Measurements from ENCODE around the gene IQCE. TPM values are rescaled to one million over a fixed set of nuclear protein-coding genes. Genes with fewer than 3 reads are reported as not detected.

Gene IQCE
- total and polyA plus RNA-seq, 4 experiments from 2014 or later: 0.81 to 9.4 (median 5.9) TPM

GRCh38 chr7:2650451-2650850 lies 91.7 kb downstream of the IQCE start:
- Mint-ChIP-seq H3K4me3 (no peak overlapping the region), H3K27me3 (no peaks in the 10 kb centered on the region), H3K27ac (no peak overlapping the region), H3K4me1 (peaks cover 2 to 3% (median 3%) of the 10 kb centered on the region in 4 donors), H3K36me3 (no peaks in the 10 kb centered on the region), H3K9me3 (no peaks in the 10 kb centered on the region)
- H3K27me3 ChIP-seq (ENCODE audit: insufficient read depth, low read length): no peaks in the 10 kb centered on the region
- no peaks in the 10 kb centered on the region for H3K9me3 ChIP-seq (ENCODE audit: control insufficient read depth in 1 of 2, low read length in 2 of 2)
- H3K36me3 ChIP-seq (ENCODE audit: insufficient read depth, low read length): no peaks in the 10 kb centered on the region
- no peak overlapping the region for H3K4me3 ChIP-seq (ENCODE audit: low read length in 2 of 2)
- ChIA-PET POLR2A (ENCODE audit: partially characterized antibody) (no interaction called here), CTCF (ENCODE audit: partially characterized antibody) (no interaction called here)
- H3K4me1 ChIP-seq (ENCODE audit: insufficient read depth, low read length): peaks cover 4% of the 10 kb centered on the region
- no peak for DNase-seq
- H3K27ac ChIP-seq (ENCODE audit: low read depth, low read length): no peak overlapping the region
- intact Hi-C loops (cut with micrococcal nuclease): no loop called here

GRCh38 chr7:2651336-2651735 lies 92.6 kb downstream of the IQCE start:
- Histone ChIP-seq H3K36me3 (ENCODE audit: insufficient read depth, low read length) (no peaks in the 10 kb centered on the region), H3K27ac (ENCODE audit: low read depth, low read length) (no peak overlapping the region), H3K4me3 (ENCODE audit: low read length in 2 of 2) (no peak overlapping the region), H3K9me3 (ENCODE audit: control insufficient read depth in 1 of 2, low read length in 2 of 2) (no peaks in the 10 kb centered on the region), H3K27me3 (ENCODE audit: insufficient read depth, low read length) (no peaks in the 10 kb centered on the region), H3K4me1 (ENCODE audit: insufficient read depth, low read length) (no peaks in the 10 kb centered on the region)
- DNase-seq: no peak
- no peaks in the 10 kb centered on the region for H3K4me1 Mint-ChIP-seq
- no peaks in the 10 kb centered on the region for H3K36me3 Mint-ChIP-seq
- H3K27me3 Mint-ChIP-seq: no peaks in the 10 kb centered on the region
- ChIA-PET POLR2A (ENCODE audit: partially characterized antibody) (no interaction called here), CTCF (ENCODE audit: partially characterized antibody) (no interaction called here)
- intact Hi-C loops (cut with micrococcal nuclease): no loop called here
- no peak overlapping the region for H3K4me3 Mint-ChIP-seq
- H3K27ac Mint-ChIP-seq: no peak overlapping the region
- no peaks in the 10 kb centered on the region for H3K9me3 Mint-ChIP-seq

- Histone ChIP-seq H3K4me3 (ENCODE audit: low read length in 2 of 2) (no peak overlapping the region), H3K9me3 (ENCODE audit: control insufficient read depth in 1 of 2, low read length in 2 of 2) (no peaks in the 10 kb centered on the region), H3K4me1 (ENCODE audit: insufficient read depth, low read length) (no peaks in the 10 kb centered on the region), H3K27ac (ENCODE audit: low read depth, low read length) (no peak overlapping the region), H3K27me3 (ENCODE audit: insufficient read depth, low read length) (no peaks in the 10 kb centered on the region), H3K36me3 (ENCODE audit: insufficient read depth, low read length) (no peaks in the 10 kb centered on the region)
- ChIA-PET POLR2A (ENCODE audit: partially characterized antibody) (interaction anchor here (1.3 kb wide), 1 partner anchor 10 kb away, joined by 4 read pairs; no protein-coding TSS in a partner anchor), CTCF (ENCODE audit: partially characterized antibody) (no interaction called here)
- no peak for DNase-seq
- Mint-ChIP-seq H3K9me3 (no peaks in the 10 kb centered on the region), H3K4me1 (peaks cover 0 to under 1% (median 0%) of the 10 kb centered on the region in 4 donors), H3K27me3 (no peaks in the 10 kb centered on the region), H3K36me3 (peaks cover 0 to 2% of the 10 kb centered on the region in 2 donors), H3K27ac (no peak overlapping the region), H3K4me3 (no peak overlapping the region)
- intact Hi-C loops (cut with micrococcal nuclease): no loop called here
These were observed 93.3 kb downstream of the IQCE start for GRCh38 chr7:2651847-2652735.

GRCh38 chr7:2652736-2653060 lies 93.9 kb downstream of the IQCE start:
- peaks cover 0 to 3% (median 0%) of the 10 kb centered on the region in 4 donors for H3K4me1 Mint-ChIP-seq
- CTCF ChIA-PET (ENCODE audit: partially characterized antibody): no interaction called here
- H3K4me3 Mint-ChIP-seq: no peak overlapping the region
- Histone ChIP-seq H3K4me1 (ENCODE audit: insufficient read depth, low read length) (no peaks in the 10 kb centered on the region), H3K27ac (ENCODE audit: low read depth, low read length) (no peak overlapping the region), H3K9me3 (ENCODE audit: control insufficient read depth in 1 of 2, low read length in 2 of 2) (no peaks in the 10 kb centered on the region), H3K36me3 (ENCODE audit: insufficient read depth, low read length) (no peaks in the 10 kb centered on the region), H3K27me3 (ENCODE audit: insufficient read depth, low read length) (no peaks in the 10 kb centered on the region), H3K4me3 (ENCODE audit: low read length in 2 of 2) (no peak overlapping the region)
- intact Hi-C loops (cut with micrococcal nuclease): no loop called here
- no peaks in the 10 kb centered on the region for H3K27me3 Mint-ChIP-seq
- DNase-seq: no peak
- no peak overlapping the region for H3K27ac Mint-ChIP-seq
- POLR2A ChIA-PET (ENCODE audit: partially characterized antibody): interaction anchor here (1.3 kb wide), 1 partner anchor 11 kb away, joined by 4 read pairs; no protein-coding TSS in a partner anchor
- H3K9me3 Mint-ChIP-seq: no peaks in the 10 kb centered on the region
- peaks cover 0 to 4% of the 10 kb centered on the region in 2 donors for H3K36me3 Mint-ChIP-seq

GRCh38 chr7:2654059-2654458 lies 95.3 kb downstream of the IQCE start:
- Histone ChIP-seq H3K27me3 (ENCODE audit: insufficient read depth, low read length) (no peaks in the 10 kb centered on the region), H3K36me3 (ENCODE audit: insufficient read depth, low read length) (no peaks in the 10 kb centered on the region), H3K4me3 (ENCODE audit: low read length in 2 of 2) (no peak overlapping the region), H3K9me3 (ENCODE audit: control insufficient read depth in 1 of 2, low read length in 2 of 2) (no peaks in the 10 kb centered on the region), H3K27ac (ENCODE audit: low read depth, low read length) (no peak overlapping the region), H3K4me1 (ENCODE audit: insufficient read depth, low read length) (no peaks in the 10 kb centered on the region)
- Mint-ChIP-seq H3K27me3 (no peaks in the 10 kb centered on the region), H3K4me1 (peaks cover 0 to 3% (median 0%) of the 10 kb centered on the region in 4 donors), H3K27ac (no peak overlapping the region), H3K4me3 (no peak overlapping the region), H3K36me3 (peaks cover 0 to 4% of the 10 kb centered on the region in 2 donors), H3K9me3 (no peaks in the 10 kb centered on the region)
- POLR2A ChIA-PET (ENCODE audit: partially characterized antibody): no interaction called here
- intact Hi-C loops (cut with micrococcal nuclease): no loop called here
- CTCF ChIA-PET (ENCODE audit: partially characterized antibody): no interaction called here
- DNase-seq: no peak

- H3K4me1 ChIP-seq (ENCODE audit: insufficient read depth, low read length): no peaks in the 10 kb centered on the region
- no peaks in the 10 kb centered on the region for H3K36me3 ChIP-seq (ENCODE audit: insufficient read depth, low read length)
- H3K27me3 ChIP-seq (ENCODE audit: insufficient read depth, low read length): no peaks in the 10 kb centered on the region
- no peak overlapping the region for H3K4me3 ChIP-seq (ENCODE audit: low read length in 2 of 2)
- Mint-ChIP-seq H3K9me3 (no peaks in the 10 kb centered on the region), H3K36me3 (peaks cover 0 to 4% of the 10 kb centered on the region in 2 donors), H3K27me3 (no peaks in the 10 kb centered on the region), H3K27ac (no peak overlapping the region), H3K4me1 (peaks cover 0 to 3% (median 0%) of the 10 kb centered on the region in 4 donors), H3K4me3 (no peak overlapping the region)
- intact Hi-C loops (cut with micrococcal nuclease): no loop called here
- CTCF ChIA-PET (ENCODE audit: partially characterized antibody): no interaction called here
- H3K27ac ChIP-seq (ENCODE audit: low read depth, low read length): no peak overlapping the region
- POLR2A ChIA-PET (ENCODE audit: partially characterized antibody): no interaction called here
- DNase-seq: no peak
- H3K9me3 ChIP-seq (ENCODE audit: control insufficient read depth in 1 of 2, low read length in 2 of 2): no peaks in the 10 kb centered on the region
These were observed 97.3 kb downstream of the IQCE start for GRCh38 chr7:2655870-2656614.

GRCh38 chr7:2657208-2657607 lies 98.4 kb downstream of the IQCE start:
- no peaks in the 10 kb centered on the region for H3K9me3 ChIP-seq (ENCODE audit: control insufficient read depth in 1 of 2, low read length in 2 of 2)
- no peak overlapping the region for H3K27ac Mint-ChIP-seq
- no peaks in the 10 kb centered on the region for H3K27me3 ChIP-seq (ENCODE audit: insufficient read depth, low read length)
- H3K36me3 ChIP-seq (ENCODE audit: insufficient read depth, low read length): no peaks in the 10 kb centered on the region
- H3K27ac ChIP-seq (ENCODE audit: low read depth, low read length): no peak overlapping the region
- H3K4me1 Mint-ChIP-seq: peaks cover 0 to 3% (median 0%) of the 10 kb centered on the region in 4 donors
- H3K4me3 ChIP-seq (ENCODE audit: low read length in 2 of 2): no peak overlapping the region
- no peaks in the 10 kb centered on the region for H3K9me3 Mint-ChIP-seq
- no peak overlapping the region for H3K4me3 Mint-ChIP-seq
- POLR2A ChIA-PET (ENCODE audit: partially characterized antibody): no interaction called here
- H3K36me3 Mint-ChIP-seq: peaks cover 0 to 4% of the 10 kb centered on the region in 2 donors
- intact Hi-C loops (cut with micrococcal nuclease): no loop called here
- H3K27me3 Mint-ChIP-seq: no peaks in the 10 kb centered on the region
- no peaks in the 10 kb centered on the region for H3K4me1 ChIP-seq (ENCODE audit: insufficient read depth, low read length)
- DNase-seq: no peak
- CTCF ChIA-PET (ENCODE audit: partially characterized antibody): no interaction called here

Measured in CD4-positive, alpha-beta memory T cell (primary cell).